NK-92 treated with Interleukin-12 subunit alpha and Interleukin-12 subunit beta, amount 100 ng/mL, for 24 hours (cell line): Measurements from ENCODE around the gene CYP26C1.

ENCODE experiments used
- DNase-seq: peaks from one replicate; lab custom pipeline; 2025; lab: John Stamatoyannopoulos, UW

Gene CYP26C1

GRCh38 chr10:93059975-93060886 lies at the start of gene CYP26C1:
CYP26C1 (plus strand) TSS chr10:93060798; CDS start chr10:93061264, 466 bp downstream.
- no peak for DNase-seq

GRCh38 chr10:93015722-93016121 lies 44.9 kb upstream of the CYP26C1 start:
- no peak for DNase-seq

- DNase-seq, result no peak
These were observed 37.5 kb upstream of the CYP26C1 start for GRCh38 chr10:93023013-93023650.

- DNase-seq, result no peak
These were observed 34.5 kb upstream of the CYP26C1 start for GRCh38 chr10:93026072-93026471.

GRCh38 chr10:93027508-93027907 lies 33.1 kb upstream of the CYP26C1 start:
- DNase-seq, result no peak

- DNase-seq, result no peak
These were observed 31.7 kb upstream of the CYP26C1 start for GRCh38 chr10:93028883-93029282.

- no peak for DNase-seq
These were observed 30.2 kb upstream of the CYP26C1 start for GRCh38 chr10:93030409-93030808.

GRCh38 chr10:93032105-93032808 lies 28.3 kb upstream of the CYP26C1 start:
- no peak for DNase-seq

GRCh38 chr10:93032809-93033137 lies 27.8 kb upstream of the CYP26C1 start:
- DNase-seq, result no peak

GRCh38 chr10:93034426-93034825 lies 26.2 kb upstream of the CYP26C1 start:
- DNase-seq, result no peak

GRCh38 chr10:93039110-93039509 lies 21.5 kb upstream of the CYP26C1 start:
- DNase-seq, result no peak

GRCh38 chr10:93039721-93040120 lies 20.9 kb upstream of the CYP26C1 start:
- no peak for DNase-seq

- DNase-seq, result no peak
These were observed 6.1 kb upstream of the CYP26C1 start for GRCh38 chr10:93054486-93054885.

GRCh38 chr10:93058139-93058538 lies 2.5 kb upstream of the CYP26C1 start:
- DNase-seq, result no peak

GRCh38 chr10:93060887-93061593 lies 442 bp downstream of the CYP26C1 start:
- DNase-seq, result no peak

- DNase-seq, result no peak
These were observed 1.3 kb downstream of the CYP26C1 start for GRCh38 chr10:93061594-93062513.

- DNase-seq, result no peak
These were observed 2.0 kb downstream of the CYP26C1 start for GRCh38 chr10:93062514-93063143.

GRCh38 chr10:93063144-93063976 lies 2.8 kb downstream of the CYP26C1 start:
- no peak for DNase-seq

- no peak for DNase-seq
These were observed 3.5 kb downstream of the CYP26C1 start for GRCh38 chr10:93063977-93064660.
